ENCODE data around the gene COA1. TPM values are rescaled to one million over a fixed set of nuclear protein-coding genes. Genes with fewer than 3 reads are reported as not detected.
"Not testable (repeated sequence)": the region's sequence is repeated elsewhere in the genome, so short reads cannot be mapped to it uniquely, and the experiment has no call there.

Gene COA1
- total RNA-seq, 1 donor from 2014 or later: 85.1 TPM

GRCh38 chr7:43600056-43600455, 129.3 kb downstream of the COA1 start:
- no peak for DNase-seq (ENCODE audit: low spot score, unreplicated experiment)
- H3K36me3 Mint-ChIP-seq (ENCODE audit: insufficient read depth): peaks cover 14% of the 10 kb centered on the region
- no peak overlapping the region for H3K4me3 Mint-ChIP-seq (ENCODE audit: low read depth)
- H3K27ac Mint-ChIP-seq: no peak overlapping the region
- TF ChIP-seq CTCF (IDR thresholded peaks at IDR 0.05; ENCODE audit: unreplicated experiment): no peak
- H3K9me3 Mint-ChIP-seq (ENCODE audit: low read depth): peaks cover 8% of the 10 kb centered on the region
- H3K4me1 Mint-ChIP-seq (ENCODE audit: low read depth): no peaks in the 10 kb centered on the region
- H3K27me3 Mint-ChIP-seq: no peaks in the 10 kb centered on the region

DNA sequence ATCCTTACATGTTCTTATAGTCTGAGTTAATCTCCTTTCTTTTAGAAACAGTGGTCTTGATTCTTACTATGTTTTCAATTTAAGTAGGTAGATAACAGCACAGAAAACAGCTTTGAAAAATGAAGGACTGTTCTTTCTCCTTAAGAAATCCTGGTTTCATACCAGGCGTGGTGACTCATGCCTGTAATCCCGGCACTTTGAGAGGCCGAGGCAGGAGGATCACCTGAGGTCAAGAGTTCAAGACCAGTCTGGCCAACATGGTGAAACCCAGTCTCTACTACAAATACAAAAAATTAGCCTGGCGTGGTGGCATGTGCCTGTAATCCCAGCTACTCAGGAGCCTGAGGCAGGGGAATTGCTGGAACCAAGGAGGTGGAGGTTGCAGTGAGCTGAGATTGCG, 132.9 kb downstream of the COA1 start:
- not testable (repeated sequence) for H3K36me3 Mint-ChIP-seq (ENCODE audit: insufficient read depth); H3K9me3 Mint-ChIP-seq (ENCODE audit: low read depth)
- H3K4me1 Mint-ChIP-seq (ENCODE audit: low read depth): peaks cover 11% of the 10 kb centered on the region

DNA sequence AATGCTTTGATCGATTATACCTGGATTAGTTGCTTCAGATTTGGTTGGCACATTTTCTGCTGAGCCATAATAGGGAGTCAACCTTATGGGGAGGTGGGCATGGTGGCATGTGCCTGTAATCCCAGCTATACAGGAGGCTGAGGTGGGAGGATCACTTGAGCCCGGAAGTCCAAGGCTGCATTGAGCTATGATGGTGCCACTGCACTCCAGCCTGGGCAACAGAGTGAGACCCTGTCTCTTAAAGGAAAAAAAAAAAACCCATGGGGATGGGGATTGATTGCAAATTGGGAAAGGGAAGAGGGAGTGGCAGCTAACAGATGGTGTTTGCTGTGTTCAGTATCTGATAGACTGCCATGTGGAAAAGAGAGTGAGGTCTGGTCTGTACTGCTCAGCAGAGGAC, 135.3 kb downstream of the COA1 start:
- Mint-ChIP-seq H3K4me1 (ENCODE audit: low read depth) (peaks cover 21% of the 10 kb centered on the region), H3K9me3 (ENCODE audit: low read depth) (no peaks in the 10 kb centered on the region), H3K27me3 (no peaks in the 10 kb centered on the region), H3K4me3 (ENCODE audit: low read depth) (no peak overlapping the region), H3K36me3 (ENCODE audit: insufficient read depth) (peaks cover 5% of the 10 kb centered on the region), H3K27ac (no peak overlapping the region)
- no peak for TF ChIP-seq CTCF (IDR thresholded peaks at IDR 0.05; ENCODE audit: unreplicated experiment)
- DNase-seq (ENCODE audit: low spot score, unreplicated experiment): no peak

More for the DNA sequence above, 132.9 kb downstream of the COA1 start:
- DNase-seq (ENCODE audit: low spot score, unreplicated experiment); H3K4me3 Mint-ChIP-seq (ENCODE audit: low read depth); H3K27ac Mint-ChIP-seq; H3K27me3 Mint-ChIP-seq: not testable (repeated sequence)

GRCh38 chr7:43593010-43593409, 136.3 kb downstream of the COA1 start:
- Mint-ChIP-seq H3K27me3 (no peaks in the 10 kb centered on the region), H3K36me3 (ENCODE audit: insufficient read depth) (peaks cover 3% of the 10 kb centered on the region), H3K4me1 (ENCODE audit: low read depth) (peaks cover 29% of the 10 kb centered on the region), H3K27ac (no peak overlapping the region), H3K9me3 (ENCODE audit: low read depth) (no peaks in the 10 kb centered on the region), H3K4me3 (ENCODE audit: low read depth) (no peak overlapping the region)
- TF ChIP-seq CTCF (IDR thresholded peaks at IDR 0.05; ENCODE audit: unreplicated experiment): no peak
- no peak for DNase-seq (ENCODE audit: low spot score, unreplicated experiment)

DNA sequence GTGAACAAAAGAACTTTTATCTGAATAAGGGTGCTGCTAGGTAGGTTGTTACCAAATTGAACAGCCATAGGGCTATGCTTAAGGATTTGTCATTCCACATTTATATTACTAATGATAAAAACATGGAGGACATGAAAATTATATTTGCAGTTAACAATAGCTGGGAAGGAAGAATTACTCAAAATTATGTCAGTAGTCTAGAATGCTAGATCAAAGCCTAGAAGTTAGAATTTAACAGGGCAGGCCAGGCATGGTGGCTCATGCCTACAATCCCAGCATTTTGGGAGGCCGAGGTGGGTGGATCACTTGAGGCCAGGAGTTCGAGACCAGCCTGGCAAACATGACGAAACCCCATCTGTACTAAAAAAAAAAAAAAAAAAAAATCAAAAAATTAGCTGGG, 137.0 kb downstream of the COA1 start:
- no peak overlapping the region for H3K27ac Mint-ChIP-seq
- no peaks in the 10 kb centered on the region for H3K9me3 Mint-ChIP-seq (ENCODE audit: low read depth)
- peaks cover 32% of the 10 kb centered on the region for H3K4me1 Mint-ChIP-seq (ENCODE audit: low read depth)
- TF ChIP-seq CTCF (IDR thresholded peaks at IDR 0.05; ENCODE audit: unreplicated experiment): no peak
- H3K36me3 Mint-ChIP-seq (ENCODE audit: insufficient read depth): peaks cover 3% of the 10 kb centered on the region
- DNase-seq (ENCODE audit: low spot score, unreplicated experiment): no peak
- no peaks in the 10 kb centered on the region for H3K27me3 Mint-ChIP-seq
- no peak overlapping the region for H3K4me3 Mint-ChIP-seq (ENCODE audit: low read depth)

GRCh38 chr7:43591558-43592180, 137.7 kb downstream of the COA1 start:
- H3K27me3 Mint-ChIP-seq: no peaks in the 10 kb centered on the region
- peaks cover 1% of the 10 kb centered on the region for H3K36me3 Mint-ChIP-seq (ENCODE audit: insufficient read depth)
- no peak overlapping the region for H3K27ac Mint-ChIP-seq
- H3K9me3 Mint-ChIP-seq (ENCODE audit: low read depth): no peaks in the 10 kb centered on the region
- no peak overlapping the region for H3K4me3 Mint-ChIP-seq (ENCODE audit: low read depth)
- H3K4me1 Mint-ChIP-seq (ENCODE audit: low read depth): peaks cover 33% of the 10 kb centered on the region
- no peak for TF ChIP-seq CTCF (IDR thresholded peaks at IDR 0.05; ENCODE audit: unreplicated experiment)
- no peak for DNase-seq (ENCODE audit: low spot score, unreplicated experiment)

Data from progenitor cell of endocrine pancreas (in vitro differentiated cells).